ENCODE data around the gene FUT8. TPM values are rescaled to one million over a fixed set of nuclear protein-coding genes. Genes with fewer than 3 reads are reported as not detected.

The FUT8 gene
- total RNA-seq, 6 experiments from 2014 or later, result 2.6 to 4.9 (median 3.5) TPM

DNA sequence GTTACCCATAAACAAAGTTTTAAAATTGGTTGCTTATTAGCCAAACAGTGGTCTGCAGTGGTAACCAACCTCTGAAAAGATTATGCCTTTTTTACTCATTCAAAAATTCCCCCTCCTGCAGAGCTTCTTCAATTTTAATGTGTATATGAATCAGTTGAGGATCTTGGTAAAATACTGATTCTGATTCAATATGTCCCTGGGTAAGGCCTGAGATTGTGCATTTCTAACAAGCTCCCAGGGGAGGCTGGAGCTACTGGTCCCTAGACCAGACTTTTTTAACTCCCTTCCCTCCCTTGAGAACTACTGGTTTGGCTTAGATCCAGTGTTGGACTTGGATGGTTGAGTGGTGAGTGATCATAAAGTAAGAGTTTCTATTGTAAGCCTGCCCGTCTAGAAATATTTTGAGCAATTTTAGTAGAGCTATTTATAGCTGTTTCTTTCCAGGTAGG is 90.2 kb downstream of the FUT8 start:
- no peaks in the 10 kb centered on the region for H3K4me1 ChIP-seq
- TF ChIP-seq, protein P1, sequence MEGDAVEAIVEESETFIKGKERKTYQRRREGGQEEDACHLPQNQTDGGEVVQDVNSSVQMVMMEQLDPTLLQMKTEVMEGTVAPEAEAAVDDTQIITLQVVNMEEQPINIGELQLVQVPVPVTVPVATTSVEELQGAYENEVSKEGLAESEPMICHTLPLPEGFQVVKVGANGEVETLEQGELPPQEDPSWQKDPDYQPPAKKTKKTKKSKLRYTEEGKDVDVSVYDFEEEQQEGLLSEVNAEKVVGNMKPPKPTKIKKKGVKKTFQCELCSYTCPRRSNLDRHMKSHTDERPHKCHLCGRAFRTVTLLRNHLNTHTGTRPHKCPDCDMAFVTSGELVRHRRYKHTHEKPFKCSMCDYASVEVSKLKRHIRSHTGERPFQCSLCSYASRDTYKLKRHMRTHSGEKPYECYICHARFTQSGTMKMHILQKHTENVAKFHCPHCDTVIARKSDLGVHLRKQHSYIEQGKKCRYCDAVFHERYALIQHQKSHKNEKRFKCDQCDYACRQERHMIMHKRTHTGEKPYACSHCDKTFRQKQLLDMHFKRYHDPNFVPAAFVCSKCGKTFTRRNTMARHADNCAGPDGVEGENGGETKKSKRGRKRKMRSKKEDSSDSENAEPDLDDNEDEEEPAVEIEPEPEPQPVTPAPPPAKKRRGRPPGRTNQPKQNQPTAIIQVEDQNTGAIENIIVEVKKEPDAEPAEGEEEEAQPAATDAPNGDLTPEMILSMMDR (IDR thresholded peaks at IDR 0.05), result no peak
- no peak for TF ChIP-seq POLR2A (IDR thresholded peaks at IDR 0.05)
- no peaks in the 10 kb centered on the region for H3K27me3 ChIP-seq
- ATAC-seq (no peak), DNase-seq (no peak)
- H3K9me3 ChIP-seq, result no peaks in the 10 kb centered on the region
- H3K36me3 ChIP-seq, result no peaks in the 10 kb centered on the region
- intact Hi-C loops (cut with DNase I), result no loop called here
- H3K27ac ChIP-seq, result no peak overlapping the region
- H3K4me3 ChIP-seq, result no peak overlapping the region
- WGBS (ENCODE audit: insufficient coverage, low coverage, low lambda C conversion rate, missing lambda C conversion rate), result 67% methylated on average over 1 of the region's 1 CpG

DNA sequence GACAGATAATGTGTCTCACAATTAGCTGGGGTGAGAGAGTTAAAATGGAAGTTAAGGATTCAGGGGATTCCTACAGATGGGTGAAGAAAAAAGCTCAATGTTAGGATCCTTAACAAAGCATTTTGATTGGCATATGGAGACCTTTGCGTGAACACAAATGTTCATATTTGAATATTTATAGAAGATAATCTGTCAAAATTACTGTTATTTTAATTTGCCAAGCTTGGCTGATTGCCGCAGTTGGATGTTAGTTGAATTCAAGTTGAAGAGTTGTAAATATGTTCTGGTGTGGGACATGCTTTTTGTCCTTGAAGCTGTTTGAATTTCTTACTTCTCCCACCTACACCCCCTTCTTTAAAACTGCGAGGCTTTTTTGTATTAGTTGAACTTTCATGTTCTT is 91.2 kb downstream of the FUT8 start:
- no peaks in the 10 kb centered on the region for H3K36me3 ChIP-seq
- intact Hi-C loops (cut with DNase I), result no loop called here

DNA sequence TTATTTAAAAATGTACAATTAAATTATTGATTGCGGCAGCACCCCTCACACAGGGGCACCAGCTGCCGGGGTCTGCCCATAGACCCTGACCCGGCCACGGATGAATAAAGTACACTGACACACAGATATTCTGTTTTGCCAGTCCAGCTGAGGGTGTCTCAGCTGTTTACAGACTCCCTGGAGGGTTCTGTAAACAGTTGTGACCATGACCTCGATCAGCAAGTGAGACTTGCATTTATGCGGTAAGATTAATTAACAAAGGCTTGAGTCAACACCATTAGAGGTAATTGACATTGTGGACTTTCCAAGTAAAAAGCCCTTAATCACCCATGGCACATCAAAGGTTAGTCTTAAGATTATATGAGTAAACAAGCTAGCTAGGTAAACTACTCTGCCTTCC is 94.3 kb downstream of the FUT8 start:
- ATAC-seq (no peak), DNase-seq (no peak)
- intact Hi-C loops (cut with DNase I), result no loop called here
- no peak overlapping the region for H3K27ac ChIP-seq
- no peaks in the 10 kb centered on the region for H3K36me3 ChIP-seq
- no peaks in the 10 kb centered on the region for H3K9me3 ChIP-seq
- H3K27me3 ChIP-seq, result no peaks in the 10 kb centered on the region
- TF ChIP-seq, protein P1 (IDR thresholded peaks at IDR 0.05), result no peak
- TF ChIP-seq POLR2A (IDR thresholded peaks at IDR 0.05), result no peak
- no peaks in the 10 kb centered on the region for H3K4me1 ChIP-seq
- 35% methylated on average over 6 of the region's 6 CpGs for WGBS (ENCODE audit: insufficient coverage, low coverage, low lambda C conversion rate, missing lambda C conversion rate)
- H3K4me3 ChIP-seq, result no peak overlapping the region

More for the DNA sequence above, 91.2 kb downstream of the FUT8 start:
- H3K27ac ChIP-seq, result no peak overlapping the region
- no peaks in the 10 kb centered on the region for H3K4me1 ChIP-seq
- DNase-seq, result no peak
- H3K27me3 ChIP-seq, result no peaks in the 10 kb centered on the region
- WGBS (ENCODE audit: insufficient coverage, low coverage, low lambda C conversion rate, missing lambda C conversion rate), result 72% methylated on average over 3 of the region's 3 CpGs
- TF ChIP-seq, protein P1 (IDR thresholded peaks at IDR 0.05), result no peak
- no peak for TF ChIP-seq POLR2A (IDR thresholded peaks at IDR 0.05)
- no peaks in the 10 kb centered on the region for H3K9me3 ChIP-seq
- no peak for ATAC-seq
- no peak overlapping the region for H3K4me3 ChIP-seq

DNA sequence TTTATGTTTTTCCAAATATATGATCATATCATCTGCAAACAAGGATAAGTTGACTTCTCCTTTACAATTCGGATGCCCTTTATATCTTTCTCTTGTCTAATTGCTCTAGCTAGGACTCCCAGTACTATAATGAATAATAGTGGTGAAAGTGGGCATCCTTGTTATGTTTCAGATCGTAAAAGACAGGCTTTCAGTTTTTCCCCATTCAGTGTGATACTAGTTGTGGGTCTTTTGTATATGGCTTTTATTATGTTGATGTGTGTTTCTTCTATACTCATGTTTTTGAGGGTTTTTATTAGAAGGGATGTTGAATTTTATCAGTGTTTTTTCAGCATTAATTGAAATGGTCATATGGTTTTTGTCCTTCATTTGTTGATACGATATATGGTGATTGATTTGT is 97.3 kb downstream of the FUT8 start:
- H3K27ac ChIP-seq, result no peak overlapping the region
- 78% methylated on average over 3 of the region's 3 CpGs for WGBS (ENCODE audit: insufficient coverage, low coverage, low lambda C conversion rate, missing lambda C conversion rate)
- H3K36me3 ChIP-seq, result no peaks in the 10 kb centered on the region
- no peak overlapping the region for H3K4me3 ChIP-seq
- intact Hi-C loops (cut with DNase I), result no loop called here
- no peak for TF ChIP-seq POLR2A (IDR thresholded peaks at IDR 0.05)
- TF ChIP-seq, protein P1 (IDR thresholded peaks at IDR 0.05), result no peak
- H3K27me3 ChIP-seq, result no peaks in the 10 kb centered on the region
- no peaks in the 10 kb centered on the region for H3K4me1 ChIP-seq
- no peak for DNase-seq
- no peak for ATAC-seq
- no peaks in the 10 kb centered on the region for H3K9me3 ChIP-seq

DNA sequence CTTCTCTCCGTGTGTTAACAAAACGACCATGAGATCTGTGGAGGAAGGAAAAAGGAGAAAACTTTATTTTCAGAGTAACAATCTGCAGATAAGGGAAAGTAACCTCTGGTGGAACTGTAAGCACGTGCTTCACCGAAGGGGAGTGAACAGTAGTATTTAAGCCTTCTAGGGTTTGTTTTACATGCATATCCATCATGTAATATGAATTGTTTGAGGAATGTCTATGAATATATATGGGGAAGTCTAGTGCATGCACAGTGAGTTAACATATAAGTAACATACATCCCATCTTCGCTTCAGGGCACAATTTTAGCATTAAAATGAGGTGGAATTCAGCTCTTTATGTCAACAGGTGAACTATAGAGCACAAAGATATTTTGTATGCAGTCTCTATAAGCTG is 101.1 kb downstream of the FUT8 start:
- WGBS (ENCODE audit: insufficient coverage, low coverage, low lambda C conversion rate, missing lambda C conversion rate), result 85% methylated on average over 5 of the region's 5 CpGs
- ATAC-seq, result no peak

More for the DNA sequence above, 101.1 kb downstream of the FUT8 start:
- no peaks in the 10 kb centered on the region for H3K4me1 ChIP-seq
- no peak overlapping the region for H3K27ac ChIP-seq
- DNase-seq, result no peak
- no peaks in the 10 kb centered on the region for H3K9me3 ChIP-seq
- H3K36me3 ChIP-seq, result no peaks in the 10 kb centered on the region
- TF ChIP-seq, protein P1 (IDR thresholded peaks at IDR 0.05), result no peak
- TF ChIP-seq POLR2A (IDR thresholded peaks at IDR 0.05), result no peak
- H3K4me3 ChIP-seq, result no peak overlapping the region
- H3K27me3 ChIP-seq, result no peaks in the 10 kb centered on the region
- intact Hi-C loops (cut with DNase I), result no loop called here
